B cell (primary cell): ENCODE data around the gene C19orf44. TPM values are rescaled to one million over a fixed set of nuclear protein-coding genes. Genes with fewer than 3 reads are reported as not detected.

Source experiments
- ATAC-seq: fragments of 200-7000 bp; cut with Tn5 transposase; one replicate; pipeline ENCODE4 v1.10.0; 2021; ENCODE audit warnings: low read depth, mild to moderate bottlenecking, moderate number of reproducible peaks, moderate library complexity
- CTCF ChIA-PET: fragments of 350-600 bp; sonication (Branson Sonifier 250); formaldehyde crosslinking; loops from one replicate; lab custom pipeline; 2021; ENCODE audit warnings: antibody characterized with exemption, inconsistent platforms; lab: Charles Lee
- POLR2A ChIA-PET: fragments of 350-600 bp; sonication (Branson Sonifier 250); formaldehyde crosslinking; loops from one replicate; lab custom pipeline; 2021; ENCODE audit warnings: antibody characterized with exemption; lab: Charles Lee
- DNase-seq: peaks from one replicate; pipeline ENCODE4 v3.0.0; 2013
- H2AFZ ChIP-seq: 2 replicates; pipeline ENCODE4 v1.6.1; 2012; ENCODE audit warnings: mild to moderate bottlenecking, low read depth, low read length; ENCODE audit not compliant: insufficient read depth, poor library complexity, severe bottlenecking
- H3K27ac ChIP-seq, 2 donors: 1 replicate in 1 of 2; 2 replicates in 1 of 2; pipeline ENCODE4 v1.5.1; 2012 to 2013; ENCODE audit warnings: low read length in 2 of 2, mild to moderate bottlenecking in 2 of 2, moderate library complexity in 1 of 2
- H3K27me3 ChIP-seq, 4 experiments: fragments of 200-600 bp in 1 of 4; sonication (generic) in 1 of 4; replicated peaks in 1 of 4; 1 replicate in 2 of 4; 2 replicates in 2 of 4; pipeline versions ENCODE4 v1.6.1 to v1.7.0; 2013 to 2016; ENCODE audit warnings: low read length in 3 of 4, mild to moderate bottlenecking in 2 of 4, mixed read lengths in 1 of 4, moderate library complexity in 1 of 4; ENCODE audit not compliant: insufficient read depth in 4 of 4, control insufficient read depth in 3 of 4; ENCODE audit errors: control extremely low read depth in 1 of 4
- H3K36me3 ChIP-seq, 2 experiments: replicated peaks in 1 of 2; 1 replicate in 1 of 2; 2 replicates in 1 of 2; pipeline versions ENCODE4 v1.6.1 to v1.7.1; 2013; ENCODE audit warnings: low read length in 1 of 2; ENCODE audit not compliant: insufficient read depth in 2 of 2, control insufficient read depth in 1 of 2; ENCODE audit errors: control extremely low read depth in 1 of 2, extremely low read depth in 1 of 2
- H3K4me1 ChIP-seq, 2 donors: fragments of 200-600 bp in 1 of 2; sonication (generic) in 1 of 2; 1 replicate in 1 of 2; 2 replicates in 1 of 2; pipeline versions ENCODE4 v1.5.1 to v1.6.1; 2013 to 2017; ENCODE audit warnings: low read length in 2 of 2; ENCODE audit not compliant: control insufficient read depth in 2 of 2, insufficient read depth in 2 of 2
- H3K4me2 ChIP-seq: replicated peaks from 2 replicates; pipeline ENCODE3; 2012; ENCODE audit warnings: mild to moderate bottlenecking, low read depth, low read length; ENCODE audit not compliant: poor library complexity, severe bottlenecking
- H3K4me3 ChIP-seq, 5 experiments: fragments of 200-600 bp in 1 of 5; sonication (generic) in 1 of 5; 1 replicate in 3 of 5; 2 replicates in 2 of 5; pipeline versions ENCODE4 v1.5.1 to v1.7.0; 2011 to 2016; ENCODE audit warnings: low read length in 4 of 5, mild to moderate bottlenecking in 4 of 5, low read depth in 2 of 5, control low read depth in 1 of 5, moderate library complexity in 1 of 5; ENCODE audit not compliant: insufficient read depth in 1 of 5; ENCODE audit errors: control extremely low read depth in 1 of 5, extremely low read depth in 1 of 5
- H3K79me2 ChIP-seq: fragments of 200-600 bp; sonication (generic); one replicate; pipeline ENCODE4 v1.6.0; 2016; ENCODE audit warnings: low read length; ENCODE audit not compliant: control insufficient read depth, insufficient read depth
- H3K9ac ChIP-seq: fragments of 200-600 bp; sonication (generic); 2 replicates; pipeline ENCODE4 v1.6.1; 2017; ENCODE audit warnings: mild to moderate bottlenecking, low read length, moderate library complexity
- H3K9me3 ChIP-seq, 3 donors: one replicate each; pipeline versions ENCODE4 v1.6.1 to v1.7.1; 2013; ENCODE audit warnings: low read length in 2 of 3; ENCODE audit not compliant: control insufficient read depth in 2 of 3, insufficient read depth in 1 of 3; ENCODE audit errors: control extremely low read depth in 1 of 3
- H4K20me1 ChIP-seq: 2 replicates; pipeline ENCODE4 v1.6.0; 2012; ENCODE audit warnings: mild to moderate bottlenecking, low read length; ENCODE audit not compliant: insufficient read depth, control insufficient read depth, poor library complexity, severe bottlenecking
- H3K27ac Mint-ChIP-seq: one replicate; pipeline ENCODE4 v1.8.0; 2021; ENCODE audit warnings: mixed read lengths
- H3K27me3 Mint-ChIP-seq: one replicate; pipeline ENCODE4 v1.8.0; 2021; ENCODE audit warnings: mixed read lengths
- H3K4me1 Mint-ChIP-seq: one replicate; pipeline ENCODE4 v1.8.0; 2021; ENCODE audit warnings: mixed read lengths
- H3K4me3 Mint-ChIP-seq: one replicate; pipeline ENCODE4 v1.8.0; 2021; ENCODE audit warnings: mixed read lengths
- H3K9me3 Mint-ChIP-seq: one replicate; pipeline ENCODE4 v1.8.0; 2022; ENCODE audit warnings: mixed read lengths; ENCODE audit not compliant: insufficient read depth
- CTCF ChIP-seq: fragments of 200-600 bp; IDR thresholded peaks from one replicate; pipeline ENCODE4 v1.8.0; 2022; ENCODE audit warnings: antibody characterized with exemption, mild to moderate bottlenecking
- EZH2 ChIP-seq: IDR thresholded peaks from 2 replicates; pipeline ENCODE4 v1.6.1; 2012; ENCODE audit warnings: borderline replicate concordance, low read depth, mild to moderate bottlenecking, moderate library complexity, low read length; ENCODE audit not compliant: insufficient read depth, poor library complexity, severe bottlenecking
- WGBS: methylation state at CpG from one replicate; pipeline ENCODE4 v1.1.5; 2013; ENCODE audit warnings: missing lambda C conversion rate; ENCODE audit not compliant: insufficient coverage; 5-methylcytosine and 5-hydroxymethylcytosine counted together
- intact Hi-C: fragments of 100-400 bp; cut with micrococcal nuclease; formaldehyde crosslinking; loops from one replicate; pipeline ENCODE4 v1.10.0; 2022
- polyA plus RNA-seq: library from polyadenylated mRNA; depleted of rRNA; stranded (reverse); fragments of >200 nt; gene quantifications from 2 replicates; pipeline ENCODE4 v1.2.3, GENCODE V29; 2012
- total RNA-seq, 2 donors: library from RNA; stranded (reverse); fragments of 120-200 nt in 1 of 2; gene quantifications; 1 replicate in 1 of 2; 2 replicates in 1 of 2; pipeline versions ENCODE4 v1.2.3 to v1.2.4, GENCODE V29; 2013 to 2022

Gene C19orf44
- total and polyA plus RNA-seq, 2 donors (not counting 1 experiment from before 2014, with no cell fraction given): 4.9 to 8.4 TPM

DNA sequence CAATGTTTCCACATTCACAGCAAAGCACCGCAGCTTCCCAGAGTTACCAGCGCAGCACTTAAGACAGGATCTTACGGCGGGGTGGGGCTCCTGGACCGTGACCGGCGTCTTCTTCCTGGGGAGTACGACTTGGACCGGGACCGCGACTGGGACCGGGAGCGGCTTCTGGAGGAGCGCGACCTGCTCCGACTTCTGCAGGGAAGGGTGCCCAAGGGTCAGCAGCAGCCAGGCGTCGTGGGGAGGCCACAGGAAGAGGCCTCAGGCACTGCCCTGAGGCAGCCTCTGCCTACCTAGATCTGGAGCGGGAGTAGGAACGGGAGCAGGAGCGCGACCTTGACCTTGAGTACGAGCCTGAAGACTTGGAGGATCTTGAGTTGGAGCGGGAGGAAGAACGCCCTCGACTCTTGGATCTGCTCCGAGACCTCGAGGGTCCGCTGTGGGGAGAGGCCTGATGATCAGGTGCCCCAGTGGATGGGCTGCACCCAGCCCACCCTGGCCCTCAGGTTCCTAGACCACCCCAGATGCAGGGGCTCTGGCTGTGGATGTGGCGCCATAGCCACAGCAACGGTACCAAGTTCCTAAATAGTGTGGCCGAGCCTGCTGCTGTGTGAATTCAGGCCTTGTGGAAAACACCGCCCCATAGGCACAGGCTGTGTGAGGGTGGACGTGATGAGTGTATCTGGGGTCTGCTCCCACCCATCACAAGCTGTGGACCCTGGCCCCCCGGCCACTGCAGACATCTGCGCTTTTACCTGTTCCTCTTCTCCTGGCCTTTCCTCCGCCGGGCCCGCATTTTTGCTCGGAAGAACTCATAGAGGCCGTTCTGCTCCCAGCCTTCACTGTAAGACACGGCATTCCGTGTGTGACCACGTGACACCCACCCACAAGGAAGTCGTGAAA lies 24.1 kb downstream of the C19orf44 start:
- DNase-seq (peak; percentile 10), ATAC-seq (no peak)
- Histone ChIP-seq H3K4me2 (no peak overlapping the region), H3K79me2 (no peaks in the 10 kb centered on the region), H2AFZ (no peak overlapping the region), H4K20me1 (peaks cover 5% of the 10 kb centered on the region), H3K9ac (no peak overlapping the region), H3K36me3 (peaks cover 2 to 74% of the 10 kb centered on the region in 2 experiments), H3K27me3 (no peaks in the 10 kb centered on the region), H3K4me3 (no peak overlapping the region), H3K27ac (no peak overlapping the region), H3K9me3 (no peaks in the 10 kb centered on the region), H3K4me1 (no peaks in the 10 kb centered on the region)
- ChIA-PET POLR2A (no interaction called here), CTCF (no interaction called here)
- Mint-ChIP-seq H3K4me3 (no peak overlapping the region), H3K27ac (peak overlapping the region; percentile 20), H3K9me3 (no peaks in the 10 kb centered on the region), H3K4me1 (no peaks in the 10 kb centered on the region), H3K27me3 (no peaks in the 10 kb centered on the region)
- no peak for TF ChIP-seq CTCF
- TF ChIP-seq EZH2: no peak
- 98% methylated on average over 39 of the region's 45 CpGs for WGBS
- intact Hi-C loops: no loop called here

DNA sequence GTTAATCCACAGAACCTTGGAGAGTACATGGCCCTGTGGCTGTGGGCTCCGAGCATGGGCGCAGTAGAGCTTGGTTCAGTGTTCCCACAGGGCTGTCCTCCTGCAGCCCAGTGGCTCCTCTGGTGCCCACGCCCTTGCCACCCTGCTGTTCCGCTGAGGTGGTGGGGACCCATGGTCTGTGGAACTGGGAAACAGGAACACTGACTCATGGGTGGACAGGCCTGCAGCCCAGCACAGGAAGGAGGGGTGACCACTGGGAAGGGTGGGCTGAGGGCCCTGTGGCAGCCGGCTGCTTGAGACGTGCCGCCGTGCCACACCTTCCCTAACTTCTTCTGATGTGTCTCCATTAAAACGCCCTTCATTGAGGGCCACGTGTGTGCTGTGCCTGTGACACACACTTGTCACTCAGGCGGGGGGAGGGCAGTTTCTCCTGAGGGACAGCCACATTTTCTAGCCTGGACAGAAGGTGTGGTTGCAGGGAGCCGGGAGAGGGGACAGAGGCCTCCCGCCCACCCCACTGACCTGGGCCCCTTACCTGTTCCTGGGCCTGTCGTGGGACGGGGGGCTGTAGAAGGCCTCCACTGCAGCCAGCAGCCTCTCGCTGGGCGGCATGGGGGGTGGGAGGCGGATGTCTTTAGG lies 24.9 kb downstream of the C19orf44 start:
- no peak for ATAC-seq
- H3K27me3 Mint-ChIP-seq: no peaks in the 10 kb centered on the region
- no peaks in the 10 kb centered on the region for H3K4me1 ChIP-seq
- TF ChIP-seq EZH2: no peak
- no peak for TF ChIP-seq CTCF
- H3K9ac ChIP-seq: no peak overlapping the region
- peak overlapping the region; percentile 37 for H3K27ac Mint-ChIP-seq
- H3K27me3 ChIP-seq: no peaks in the 10 kb centered on the region
- H3K9me3 Mint-ChIP-seq: no peaks in the 10 kb centered on the region
- no peak overlapping the region for H3K27ac ChIP-seq
- H2AFZ ChIP-seq: no peak overlapping the region
- peaks cover 13% of the 10 kb centered on the region for H4K20me1 ChIP-seq
- H3K4me1 Mint-ChIP-seq: no peaks in the 10 kb centered on the region
- no peak overlapping the region for H3K4me2 ChIP-seq
- no peak overlapping the region for H3K4me3 ChIP-seq
- no peaks in the 10 kb centered on the region for H3K9me3 ChIP-seq
- 98% methylated on average over 15 of the region's 18 CpGs for WGBS
- ChIA-PET CTCF (no interaction called here), POLR2A (no interaction called here)
- no peak for DNase-seq
- intact Hi-C loops: no loop called here
- H3K36me3 ChIP-seq: peaks cover 2 to 81% of the 10 kb centered on the region in 2 experiments
- H3K4me3 Mint-ChIP-seq: no peak overlapping the region
- H3K79me2 ChIP-seq: no peaks in the 10 kb centered on the region
